GM21786 (cell line): Measurements from ENCODE around the gene AUTS2.

ENCODE experiments used
- ATAC-seq: cut with Tn5 transposase; IDR thresholded peaks from one replicate; pipeline ENCODE4 v1.9.1; 2021; ENCODE audit not compliant: unreplicated experiment

Gene AUTS2

GRCh38 chr7:70554646-70555045 is 956.4 kb downstream of the AUTS2 start:
- ATAC-seq: no peak

DNA sequence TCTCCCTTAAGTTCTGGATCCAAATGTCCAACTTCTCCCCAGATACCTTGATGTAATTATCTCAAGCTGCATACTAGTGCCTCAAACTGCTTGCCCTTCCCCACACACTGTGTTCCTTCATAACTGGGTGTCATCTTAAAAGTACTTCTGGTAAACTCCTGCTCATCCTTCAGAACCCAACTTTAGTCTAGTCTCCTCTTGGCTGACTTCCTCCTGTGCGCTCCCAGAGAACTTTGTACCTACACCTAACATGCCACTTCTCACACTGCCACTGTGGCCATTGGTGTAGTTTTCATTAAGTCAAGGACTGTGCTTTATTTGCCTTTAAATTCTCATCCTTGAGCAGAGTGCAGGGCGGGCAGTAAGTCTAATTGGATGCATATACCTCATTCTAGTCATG is 958.5 kb downstream of the AUTS2 start:
- no peak for ATAC-seq

DNA sequence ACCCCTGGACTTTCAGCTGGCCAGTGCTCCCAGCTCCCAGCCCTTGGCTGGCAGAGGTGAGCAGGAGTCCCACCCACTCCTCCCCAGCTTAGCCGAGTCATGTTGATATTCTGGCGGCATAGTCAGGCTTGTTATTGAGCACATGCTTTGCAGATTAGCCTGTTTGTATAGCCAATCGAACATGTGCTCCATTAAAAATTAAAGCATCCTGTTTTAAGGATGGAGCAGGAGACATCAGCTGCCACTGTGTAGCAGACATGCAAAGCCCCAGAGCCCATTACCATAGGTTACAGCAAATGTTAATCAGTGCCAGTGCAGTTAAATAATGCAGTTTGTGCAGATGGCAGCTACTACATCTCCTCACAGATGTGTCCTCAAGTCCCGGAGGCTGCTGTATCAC is 959.1 kb downstream of the AUTS2 start:
- no peak for ATAC-seq

DNA sequence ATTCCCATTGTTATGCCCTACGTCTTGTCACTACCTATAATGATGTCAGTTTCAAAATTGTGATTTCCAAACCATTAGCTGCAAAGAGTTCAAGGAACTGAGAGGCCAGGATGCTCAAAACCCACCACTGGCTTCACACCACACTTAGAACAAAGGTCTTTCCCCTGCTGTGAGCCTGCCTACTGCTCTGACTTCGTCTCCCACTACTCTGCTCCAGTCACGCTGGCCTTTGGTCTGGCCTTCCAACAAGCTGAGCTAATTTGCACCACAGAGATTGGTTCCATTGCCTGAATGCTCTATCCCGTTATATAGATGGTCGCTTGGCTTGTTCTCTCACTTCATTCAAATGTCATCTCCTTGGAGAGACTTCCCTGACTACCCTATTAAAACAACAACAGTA is 961.5 kb downstream of the AUTS2 start:
- ATAC-seq: no peak

GRCh38 chr7:70563960-70564359 is 965.7 kb downstream of the AUTS2 start:
- ATAC-seq: no peak

- ATAC-seq: no peak
Measured at GRCh38 chr7:70565721-70566370, 967.6 kb downstream of the AUTS2 start.

DNA sequence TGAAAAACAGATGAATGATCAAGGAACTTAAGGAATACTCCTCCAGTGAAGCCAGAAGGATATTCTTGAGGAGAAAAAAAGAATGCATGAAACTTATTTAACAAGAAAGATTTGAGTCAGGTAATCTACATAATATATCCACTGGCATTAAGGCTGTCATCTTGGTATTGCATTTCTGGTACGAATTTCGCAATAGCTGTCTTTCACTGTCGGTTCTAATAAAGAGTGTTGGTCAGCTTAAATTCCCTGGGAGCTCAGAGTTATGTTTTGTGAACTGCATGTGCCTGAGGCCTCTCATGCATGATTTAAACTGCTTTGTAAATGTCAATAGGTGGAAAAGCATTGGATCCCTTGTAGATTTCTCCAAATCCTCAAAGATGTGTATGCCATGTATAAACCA is 968.4 kb downstream of the AUTS2 start:
- ATAC-seq: no peak

DNA sequence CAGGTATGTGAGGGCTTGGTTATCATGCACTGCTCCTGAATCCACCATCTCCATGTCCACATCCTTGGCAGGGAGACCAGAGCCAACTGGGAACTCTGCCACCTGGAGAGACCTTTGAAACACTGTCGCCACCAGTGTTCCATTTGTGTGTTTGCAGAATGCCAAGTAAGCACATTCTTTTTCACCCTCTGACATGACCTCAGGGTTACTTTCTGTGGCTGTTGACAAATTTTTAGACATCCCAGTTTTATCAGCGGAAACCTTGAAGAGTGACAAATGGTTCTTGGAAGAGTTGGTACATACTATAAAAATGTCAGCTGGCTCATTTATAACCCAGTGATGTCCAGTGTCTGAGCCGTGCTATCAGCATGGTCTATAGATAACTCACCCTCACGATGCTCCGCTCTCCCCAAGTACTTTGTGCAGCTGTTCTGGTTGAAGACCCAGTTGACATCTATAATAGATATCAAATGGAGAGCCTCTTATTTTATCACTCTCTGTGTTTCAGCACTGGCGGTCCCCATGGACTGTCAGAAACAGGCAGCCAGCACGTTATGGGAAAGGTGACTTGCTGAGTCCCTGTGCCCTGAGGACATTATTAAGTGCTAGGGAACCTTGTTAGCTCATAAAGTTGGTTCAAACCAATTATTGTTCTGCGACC is 970.5 kb downstream of the AUTS2 start:
- no peak for ATAC-seq

DNA sequence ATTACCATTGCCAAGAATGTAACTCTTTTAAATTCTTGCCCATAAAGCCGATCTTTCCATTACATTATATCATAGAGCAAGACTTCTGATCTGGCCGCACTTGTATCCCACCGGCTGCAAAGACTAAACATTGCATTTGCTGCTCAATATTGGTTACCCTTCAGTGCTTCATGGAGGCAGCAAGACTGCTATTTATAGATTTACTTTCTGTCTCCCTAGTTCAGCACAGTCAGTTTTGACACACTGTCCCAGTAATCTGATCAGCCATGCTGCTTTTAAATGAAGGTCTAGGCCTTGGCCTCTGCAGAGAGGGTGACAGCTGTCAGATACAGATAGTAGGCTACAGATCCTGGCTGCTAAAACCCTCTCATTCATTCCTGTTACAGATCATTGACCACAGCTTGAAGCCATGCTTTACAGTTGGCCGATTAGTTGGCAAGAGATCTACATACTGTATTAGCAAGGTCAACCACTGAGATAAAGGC is 971.1 kb downstream of the AUTS2 start:
- no peak for ATAC-seq

DNA sequence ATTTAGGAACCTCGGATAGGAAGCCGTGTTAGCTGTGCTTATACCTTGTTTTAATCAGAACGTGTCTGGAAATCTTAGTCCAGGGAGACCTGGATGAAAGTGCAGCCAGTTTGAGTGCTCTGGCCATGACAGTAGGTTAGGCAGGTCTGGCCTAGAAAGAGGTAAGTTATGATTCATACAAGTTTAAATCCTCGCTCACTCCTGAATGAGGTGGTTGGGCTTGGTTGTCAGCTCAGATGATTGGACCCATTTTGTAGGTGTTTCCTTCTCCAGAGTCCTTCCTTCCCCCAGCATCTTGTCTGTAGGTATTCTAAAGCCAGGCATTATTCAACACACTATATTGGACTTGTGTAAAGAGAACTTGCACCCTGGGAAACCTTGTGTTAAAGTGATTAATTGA is 971.8 kb downstream of the AUTS2 start:
- no peak for ATAC-seq

GRCh38 chr7:70570961-70571360 is 972.7 kb downstream of the AUTS2 start:
- ATAC-seq: no peak

DNA sequence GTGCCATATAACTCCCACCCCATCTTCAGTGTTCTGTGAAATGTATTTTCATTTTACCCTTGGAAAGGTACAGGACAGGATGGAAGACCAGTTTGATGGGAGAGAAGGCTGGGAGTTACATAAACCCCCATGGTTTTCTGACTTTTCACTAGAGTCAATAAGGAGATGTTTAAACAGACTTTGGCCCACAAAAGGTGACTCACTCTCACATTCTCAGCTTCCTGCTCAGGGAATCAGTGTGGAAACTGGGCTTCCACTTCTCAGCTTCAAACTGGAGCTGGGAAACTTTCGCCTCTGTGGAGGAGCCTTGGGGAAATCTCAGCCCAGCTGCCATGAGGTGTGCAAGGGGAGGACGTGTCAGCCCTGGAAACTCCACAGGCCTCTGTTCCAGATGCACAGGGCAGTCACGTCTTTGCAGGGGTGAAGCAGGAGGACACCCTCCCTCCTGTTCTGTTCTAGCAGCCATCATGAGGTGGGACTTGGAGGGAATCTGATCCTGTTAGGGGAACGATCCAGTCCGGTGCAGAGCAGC is 973.2 kb downstream of the AUTS2 start:
- no peak for ATAC-seq

DNA sequence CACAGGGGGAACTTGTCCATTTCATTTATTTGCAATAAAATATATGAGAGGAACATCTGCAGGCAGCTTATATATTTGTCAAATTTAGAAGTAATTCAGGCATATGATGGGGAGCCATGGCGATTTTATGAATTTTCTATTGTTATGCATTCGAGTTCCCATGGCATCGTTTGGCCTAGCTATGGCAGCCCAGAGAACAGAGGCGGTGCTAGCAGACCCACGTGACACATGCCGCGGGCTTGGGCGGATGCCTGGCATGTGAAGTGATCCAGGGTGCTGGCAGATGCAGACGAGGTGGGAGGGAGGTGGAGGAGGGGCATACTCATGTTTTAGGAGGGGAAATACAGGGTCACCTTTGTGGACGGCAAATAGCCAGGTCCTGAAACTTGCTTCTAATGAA is 973.7 kb downstream of the AUTS2 start:
- ATAC-seq: no peak

- no peak for ATAC-seq
Measured at GRCh38 chr7:70572571-70572970, 974.3 kb downstream of the AUTS2 start.

- ATAC-seq: no peak
Measured at GRCh38 chr7:70573071-70573661, 974.9 kb downstream of the AUTS2 start.

GRCh38 chr7:70573696-70574095 is 975.4 kb downstream of the AUTS2 start:
- ATAC-seq: no peak

DNA sequence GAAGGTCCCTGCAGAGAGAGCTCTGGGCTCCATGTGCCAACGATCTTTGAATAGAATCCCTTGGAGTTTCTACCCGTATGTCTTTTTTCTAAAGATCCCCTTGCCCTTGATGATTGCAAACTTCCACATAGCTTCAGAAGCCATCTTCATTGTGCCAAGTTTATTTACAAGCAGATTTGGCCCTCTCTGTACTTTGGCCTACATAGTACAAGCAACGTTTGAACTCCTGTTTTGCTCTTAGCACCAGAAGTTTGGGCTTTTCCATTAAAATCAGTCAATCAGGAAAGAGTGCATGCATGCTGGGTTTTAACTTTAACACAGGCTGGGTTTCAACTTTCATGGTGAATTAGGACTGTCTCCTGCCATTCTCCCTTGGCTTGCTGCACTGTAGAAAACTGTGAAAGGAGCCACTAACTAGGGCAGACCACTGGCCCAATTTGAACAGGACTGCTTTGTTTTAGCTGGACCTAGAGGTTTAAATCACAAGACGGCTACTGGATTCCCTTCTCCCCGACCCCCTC is 976.1 kb downstream of the AUTS2 start:
- ATAC-seq: no peak

- no peak for ATAC-seq
Measured at GRCh38 chr7:70574970-70575799, 976.9 kb downstream of the AUTS2 start.

GRCh38 chr7:70577078-70577477 is 978.8 kb downstream of the AUTS2 start:
- ATAC-seq: no peak

DNA sequence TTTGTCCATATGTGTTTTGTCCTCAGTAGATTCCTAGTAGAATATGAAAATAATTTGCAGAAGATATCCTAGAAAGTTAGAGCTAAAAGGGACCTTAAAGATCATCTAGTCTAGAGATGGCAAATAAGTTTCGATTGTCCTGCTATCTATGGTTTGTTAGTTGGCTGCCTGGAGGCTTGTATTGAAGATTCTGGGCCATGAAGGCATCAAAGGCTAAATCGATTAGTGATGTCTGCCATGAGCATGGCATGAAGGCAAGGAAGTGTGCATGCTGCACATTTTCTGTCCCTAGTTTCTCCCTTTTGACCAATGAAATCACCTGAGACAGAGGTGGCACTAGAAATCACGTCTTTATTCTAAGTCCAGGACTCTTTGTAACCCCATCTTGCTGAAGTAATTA is 979.9 kb downstream of the AUTS2 start:
- no peak for ATAC-seq
